ENCODE results near the gene UPF1. TPM values are rescaled to one million over a fixed set of nuclear protein-coding genes. Genes with fewer than 3 reads are reported as not detected.

The UPF1 gene
- total RNA-seq, 1 donor: 37.3 TPM

- no peak for DNase-seq (ENCODE audit: low read depth)
- H3K4me3 ChIP-seq (ENCODE audit: low read depth, low read length): no peak overlapping the region
- TF ChIP-seq CTCF (IDR thresholded peaks at IDR 0.05; ENCODE audit: insufficient read depth, low read length): no peak
Observed at GRCh38 chr19:18793144-18794028, 38.4 kb upstream of the UPF1 start.

GRCh38 chr19:18794029-18794313, 37.8 kb upstream of the UPF1 start:
- DNase-seq (ENCODE audit: low read depth): no peak
- no peak overlapping the region for H3K4me3 ChIP-seq (ENCODE audit: low read depth, low read length)
- no peak for TF ChIP-seq CTCF (IDR thresholded peaks at IDR 0.05; ENCODE audit: insufficient read depth, low read length)

- no peak overlapping the region for H3K4me3 ChIP-seq (ENCODE audit: low read depth, low read length)
- no peak for TF ChIP-seq CTCF (IDR thresholded peaks at IDR 0.05; ENCODE audit: insufficient read depth, low read length)
- no peak for DNase-seq (ENCODE audit: low read depth)
Observed at GRCh38 chr19:18794692-18795091, 37.1 kb upstream of the UPF1 start.

GRCh38 chr19:18795540-18795939, 36.2 kb upstream of the UPF1 start:
- DNase-seq (ENCODE audit: low read depth): peak; percentile 53
- H3K4me3 ChIP-seq (ENCODE audit: low read depth, low read length): no peak overlapping the region
- no peak for TF ChIP-seq CTCF (IDR thresholded peaks at IDR 0.05; ENCODE audit: insufficient read depth, low read length)

- DNase-seq (ENCODE audit: low read depth): no peak
- H3K4me3 ChIP-seq (ENCODE audit: low read depth, low read length): no peak overlapping the region
- TF ChIP-seq CTCF (IDR thresholded peaks at IDR 0.05; ENCODE audit: insufficient read depth, low read length): no peak
Observed at GRCh38 chr19:18796239-18796638, 35.5 kb upstream of the UPF1 start.

GRCh38 chr19:18798384-18799352, 33.1 kb upstream of the UPF1 start:
- TF ChIP-seq CTCF (IDR thresholded peaks at IDR 0.05; ENCODE audit: insufficient read depth, low read length): no peak
- no peak for DNase-seq (ENCODE audit: low read depth)

More at GRCh38 chr19:18798384-18799352, 33.1 kb upstream of the UPF1 start:
- H3K4me3 ChIP-seq (ENCODE audit: low read depth, low read length): no peak overlapping the region
